ENCODE data around the gene TEX19. TPM values are rescaled to one million over a fixed set of nuclear protein-coding genes. Genes with fewer than 3 reads are reported as not detected.
"Not testable (repeated sequence)": the region's sequence is repeated elsewhere in the genome, so short reads cannot be mapped to it uniquely, and the experiment has no call there.

The TEX19 gene
- total and polyA plus RNA-seq, 9 of the 15 experiments (the other 6 are each of a cell fraction or from before 2014, with no cell fraction given) = 0.10 to 4.9 (median 1.9) TPM

- H3K36me3 ChIP-seq (ENCODE audit: control insufficient read depth, insufficient read depth, low read length); H3K9me3 ChIP-seq (replicated peaks; ENCODE audit: control insufficient read depth, insufficient read depth, low read depth, low read length); H3K4me3 ChIP-seq; ATAC-seq; DNase-seq (ENCODE audit: extremely low read depth in 1 of 4, low spot score in 3 of 4); H3K9ac ChIP-seq (ENCODE audit: insufficient read depth in 1 of 2, low read depth in 2 of 2, low read length in 2 of 2); H2AFZ ChIP-seq (ENCODE audit: low read depth, low read length); FAIRE-seq; H3K4me2 ChIP-seq (ENCODE audit: insufficient read depth, low read length); H3K9me1 ChIP-seq (ENCODE audit: control insufficient read depth, insufficient read depth, low read length); H4K20me1 ChIP-seq (replicated peaks; ENCODE audit: control insufficient read depth, insufficient read depth, low read length); H3K27ac ChIP-seq (ENCODE audit: extremely low read depth, low read depth, low read length); H3K27me3 ChIP-seq (ENCODE audit: control insufficient read depth in 2 of 2, insufficient read depth in 2 of 2, low read length in 2 of 2); CTCF ChIA-PET (ENCODE audit: low intra/inter-chr PET ratio); in situ Hi-C loops (cut with MboI); H3K79me2 ChIP-seq (ENCODE audit: control insufficient read depth, insufficient read depth, low read length); BruUV-seq (replicated peaks): not testable (repeated sequence)
- WGBS (ENCODE audit: insufficient coverage, low coverage, missing lambda C conversion rate) = 46% methylated on average over 11 of the region's 11 CpGs
- intact Hi-C loops (cut with micrococcal nuclease) = loop anchor here (10.0 kb wide), 1 partner anchor 313 kb away; the partner anchor contains the start of genes DCXR and RAC3
- POLR2A ChIA-PET = interaction anchor here (0.6 to 1.7 kb wide), 3 partner anchors 10 to 19 kb away, joined by 3 to 4 read pairs (median 3); no protein-coding TSS in a partner anchor
- peak; percentile 50 for TF ChIP-seq PRDM10 (IDR thresholded peaks at IDR 0.05; ENCODE audit: partially characterized antibody)
- H3K4me1 ChIP-seq (replicated peaks in 1 of 2; ENCODE audit: control insufficient read depth in 2 of 2, insufficient read depth in 2 of 2, low read length in 2 of 2) = peaks cover 44 to 82% of the 10 kb centered on the region in 2 experiments
Measured at GRCh38 chr17:82347994-82348393, 11.1 kb upstream of the TEX19 start.
